Muscle of leg (tissue), 11 donors: ENCODE measurements around the gene GRXCR2. TPM values are rescaled to one million over a fixed set of nuclear protein-coding genes. Genes with fewer than 3 reads are reported as not detected.
"Not testable (repeated sequence)": the region's sequence is repeated elsewhere in the genome, so short reads cannot be mapped to it uniquely, and the experiment has no call there.

ENCODE experiments used
- DNase-seq: peaks from one replicate; pipeline ENCODE4 v3.0.0; 2013
- H3K27ac ChIP-seq: one replicate; pipeline ENCODE4 v1.5.1; 2013; ENCODE audit warnings: mild to moderate bottlenecking, low read length, control low read depth
- H3K27me3 ChIP-seq: one replicate; pipeline ENCODE4 v1.6.1; 2013; ENCODE audit warnings: low read length; ENCODE audit not compliant: control insufficient read depth, insufficient read depth
- H3K36me3 ChIP-seq: one replicate; pipeline ENCODE4 v1.6.1; 2013; ENCODE audit warnings: low read length; ENCODE audit not compliant: control insufficient read depth, insufficient read depth
- H3K4me1 ChIP-seq: one replicate; pipeline ENCODE4 v1.6.1; 2013; ENCODE audit warnings: low read length; ENCODE audit not compliant: control insufficient read depth, insufficient read depth
- H3K4me3 ChIP-seq: one replicate; pipeline ENCODE4 v1.5.1; 2013; ENCODE audit warnings: low read length, control low read depth
- H3K9me3 ChIP-seq: replicated peaks from 2 replicates; pipeline ENCODE4 v1.6.1; 2013; ENCODE audit warnings: low read depth, low read length; ENCODE audit not compliant: control insufficient read depth
- WGBS: methylation state at CpG from one replicate; pipeline ENCODE4 v1.1.5; 2013; ENCODE audit warnings: missing lambda C conversion rate; ENCODE audit not compliant: insufficient coverage; 5-methylcytosine and 5-hydroxymethylcytosine counted together
- polyA plus RNA-seq, 8 donors: library from polyadenylated mRNA; unstranded; fragments of 120-200 nt; gene quantifications; one replicate each; pipeline versions ENCODE4 v1.2.1 to v1.2.3, GENCODE V29; 2013; ENCODE audit warnings: inconsistent platforms in 1 of 8, low replicate concordance in 1 of 8; ENCODE audit not compliant: insufficient read length in 8 of 8, insufficient read depth in 1 of 8
- total RNA-seq: library from RNA; stranded (reverse); fragments of 120-200 nt; gene quantifications from one replicate; pipeline ENCODE4 v1.2.4, GENCODE V29; 2013

The GRXCR2 gene
- total and polyA plus RNA-seq, 9 donors = 0.05 TPM; not detected in 8

GRCh38 chr5:145887976-145888574 is 15.3 kb upstream of the GRXCR2 start:
- Histone ChIP-seq H3K36me3 (no peaks in the 10 kb centered on the region), H3K27me3 (no peaks in the 10 kb centered on the region), H3K27ac (no peak overlapping the region)

GRCh38 chr5:145887217-145887616 is 14.4 kb upstream of the GRXCR2 start:
- Histone ChIP-seq H3K4me1 (no peaks in the 10 kb centered on the region), H3K9me3 (peaks cover 5% of the 10 kb centered on the region), H3K27me3 (no peaks in the 10 kb centered on the region), H3K4me3 (no peak overlapping the region), H3K36me3 (no peaks in the 10 kb centered on the region), H3K27ac (no peak overlapping the region)
- WGBS = no CpG with 5 or more reads among the region's 3 CpGs
- no peak for DNase-seq

More at GRCh38 chr5:145887976-145888574, 15.3 kb upstream of the GRXCR2 start:
- DNase-seq = peak; percentile 36
- no CpG with 5 or more reads among the region's 5 CpGs for WGBS
- Histone ChIP-seq H3K9me3 (peaks cover 5% of the 10 kb centered on the region), H3K4me1 (no peaks in the 10 kb centered on the region), H3K4me3 (no peak overlapping the region)

DNA sequence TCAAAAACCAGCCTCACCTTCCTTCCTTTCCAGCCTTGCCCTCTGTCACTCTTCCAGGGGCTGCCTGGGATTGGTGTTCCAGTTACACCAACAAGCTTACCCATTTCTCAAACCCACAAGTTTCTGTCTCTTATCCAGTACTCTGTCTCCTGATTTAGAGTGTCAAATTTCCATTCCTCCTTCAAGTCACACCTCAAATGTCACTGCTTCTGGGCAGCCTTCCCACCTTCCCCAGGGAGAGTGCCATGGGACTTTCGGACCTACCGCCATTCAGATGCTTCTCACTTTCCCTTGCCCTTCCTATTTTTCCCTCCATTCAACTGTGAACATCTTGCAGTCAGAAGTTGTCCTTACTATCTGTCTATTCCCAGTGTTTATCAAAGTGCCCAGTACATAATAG is 2.0 kb upstream of the GRXCR2 start:
- WGBS = 84% methylated on average over 2 of the region's 2 CpGs
- no peaks in the 10 kb centered on the region for H3K36me3 ChIP-seq

GRCh38 chr5:145872486-145872885 is 328 bp downstream of the GRXCR2 start:
- Histone ChIP-seq H3K9me3 (no peaks in the 10 kb centered on the region), H3K4me1 (no peaks in the 10 kb centered on the region), H3K36me3 (no peaks in the 10 kb centered on the region), H3K27ac (no peak overlapping the region), H3K4me3 (no peak overlapping the region), H3K27me3 (no peaks in the 10 kb centered on the region)
- DNase-seq = no peak
- 62% methylated on average over 6 of the region's 8 CpGs for WGBS

More for the DNA sequence above, 2.0 kb upstream of the GRXCR2 start:
- H3K4me3 ChIP-seq = no peak overlapping the region
- H3K4me1 ChIP-seq = no peaks in the 10 kb centered on the region
- no peaks in the 10 kb centered on the region for H3K9me3 ChIP-seq
- H3K27me3 ChIP-seq = no peaks in the 10 kb centered on the region
- H3K27ac ChIP-seq = no peak overlapping the region
- no peak for DNase-seq

DNA sequence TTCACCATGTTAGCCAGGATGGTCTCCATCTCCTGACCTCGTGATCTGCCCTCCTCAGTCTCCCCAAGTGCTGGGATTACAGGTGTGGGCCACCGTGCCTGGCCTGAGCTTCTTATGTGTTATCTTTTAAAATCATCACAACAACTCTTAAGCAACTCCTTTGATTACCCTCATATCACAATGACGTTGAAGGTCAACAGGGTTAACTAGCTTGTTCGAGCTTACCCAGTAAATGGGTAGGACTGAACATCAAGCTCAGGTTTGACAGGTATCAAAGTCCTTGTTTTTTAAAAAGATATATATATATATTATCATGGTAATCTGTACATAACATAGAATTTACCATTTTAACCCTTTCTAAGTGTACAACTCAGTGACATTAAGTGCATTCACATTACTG is 3.1 kb downstream of the GRXCR2 start:
- no peak for DNase-seq
- Histone ChIP-seq H3K36me3 (no peaks in the 10 kb centered on the region), H3K27me3 (no peaks in the 10 kb centered on the region), H3K27ac (no peak overlapping the region), H3K9me3 (no peaks in the 10 kb centered on the region), H3K4me3 (no peak overlapping the region), H3K4me1 (no peaks in the 10 kb centered on the region)
- WGBS = no CpG with 5 or more reads among the region's 4 CpGs

GRCh38 chr5:145867806-145868205 is 5.0 kb downstream of the GRXCR2 start:
- H3K27me3 ChIP-seq = no peaks in the 10 kb centered on the region
- no CpG with 5 or more reads among the region's 1 CpG for WGBS
- H3K9me3 ChIP-seq = no peaks in the 10 kb centered on the region
- no peak overlapping the region for H3K4me3 ChIP-seq
- H3K36me3 ChIP-seq = no peaks in the 10 kb centered on the region
- DNase-seq = no peak
- H3K4me1 ChIP-seq = no peaks in the 10 kb centered on the region
- no peak overlapping the region for H3K27ac ChIP-seq

- H3K9me3 ChIP-seq, H3K4me3 ChIP-seq, H3K27me3 ChIP-seq, H3K4me1 ChIP-seq, H3K27ac ChIP-seq, DNase-seq, H3K36me3 ChIP-seq: not testable (repeated sequence)
- WGBS = no CpG with 5 or more reads among the region's 2 CpGs
Observed at GRCh38 chr5:145864432-145864831, 8.4 kb downstream of the GRXCR2 start.

GRCh38 chr5:145863003-145863402 is 9.8 kb downstream of the GRXCR2 start:
- no peaks in the 10 kb centered on the region for H3K9me3 ChIP-seq
- H3K36me3 ChIP-seq = no peaks in the 10 kb centered on the region
- no peaks in the 10 kb centered on the region for H3K27me3 ChIP-seq
- WGBS = 100% methylated on average over 1 of the region's 3 CpGs
- DNase-seq = no peak
- no peak overlapping the region for H3K27ac ChIP-seq
- H3K4me3 ChIP-seq = no peak overlapping the region
- H3K4me1 ChIP-seq = no peaks in the 10 kb centered on the region

DNA sequence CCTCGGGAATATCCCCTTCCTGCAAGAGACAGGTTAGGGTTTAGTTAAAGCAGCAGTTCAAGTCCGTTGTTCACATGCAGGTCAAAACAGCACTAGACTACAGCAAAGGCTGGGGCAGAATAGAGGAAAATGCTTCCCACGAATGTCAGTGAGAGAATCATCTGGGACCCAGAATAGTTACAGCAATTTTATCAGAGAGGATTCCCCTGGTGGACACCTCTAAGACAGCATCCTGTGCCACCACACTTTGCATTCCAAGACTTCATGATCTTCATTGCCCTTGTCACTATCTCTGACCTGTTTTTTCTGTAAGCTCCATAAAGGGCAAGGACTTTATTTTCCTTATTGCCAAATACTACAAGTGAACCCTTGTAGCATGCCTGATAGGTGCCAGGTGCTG is 12.9 kb downstream of the GRXCR2 start:
- Histone ChIP-seq H3K27me3 (no peaks in the 10 kb centered on the region), H3K36me3 (no peaks in the 10 kb centered on the region), H3K27ac (no peak overlapping the region), H3K4me1 (peaks cover 9% of the 10 kb centered on the region), H3K4me3 (no peak overlapping the region), H3K9me3 (no peaks in the 10 kb centered on the region)
- WGBS = 71% methylated on average over 3 of the region's 3 CpGs
- no peak for DNase-seq

DNA sequence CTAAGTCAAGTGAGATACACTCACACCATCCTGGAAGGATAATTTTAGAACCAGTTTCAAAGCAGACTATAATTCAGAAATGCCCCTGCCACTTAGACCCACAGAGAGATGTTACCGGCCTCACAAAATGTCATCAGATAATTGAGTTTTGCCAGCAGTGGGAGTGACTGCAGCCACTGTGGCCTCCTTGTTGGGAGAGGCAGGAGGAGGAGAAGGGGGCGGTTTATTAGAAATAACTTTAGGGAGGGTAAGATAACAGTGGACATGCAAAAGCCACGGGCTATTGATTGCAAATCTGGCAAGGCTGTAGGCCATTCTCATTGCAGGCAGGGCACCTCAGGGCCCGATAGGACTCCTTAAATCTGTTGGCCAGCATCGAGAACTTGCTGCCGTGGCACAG is 13.4 kb downstream of the GRXCR2 start:
- Histone ChIP-seq H3K27ac (no peak overlapping the region), H3K4me3 (no peak overlapping the region), H3K9me3 (no peaks in the 10 kb centered on the region), H3K4me1 (peaks cover 9% of the 10 kb centered on the region), H3K27me3 (no peaks in the 10 kb centered on the region), H3K36me3 (no peaks in the 10 kb centered on the region)
- no peak for DNase-seq
- WGBS = 80% methylated on average over 6 of the region's 6 CpGs

GRCh38 chr5:145858959-145859358 is 13.9 kb downstream of the GRXCR2 start:
- no peak overlapping the region for H3K27ac ChIP-seq
- H3K4me1 ChIP-seq = peaks cover 9% of the 10 kb centered on the region
- no peaks in the 10 kb centered on the region for H3K9me3 ChIP-seq
- H3K27me3 ChIP-seq = no peaks in the 10 kb centered on the region
- 75% methylated on average over 3 of the region's 4 CpGs for WGBS
- H3K36me3 ChIP-seq = no peaks in the 10 kb centered on the region
- no peak for DNase-seq
- no peak overlapping the region for H3K4me3 ChIP-seq
